ENCODE data around the gene UBE2L3.

DNA sequence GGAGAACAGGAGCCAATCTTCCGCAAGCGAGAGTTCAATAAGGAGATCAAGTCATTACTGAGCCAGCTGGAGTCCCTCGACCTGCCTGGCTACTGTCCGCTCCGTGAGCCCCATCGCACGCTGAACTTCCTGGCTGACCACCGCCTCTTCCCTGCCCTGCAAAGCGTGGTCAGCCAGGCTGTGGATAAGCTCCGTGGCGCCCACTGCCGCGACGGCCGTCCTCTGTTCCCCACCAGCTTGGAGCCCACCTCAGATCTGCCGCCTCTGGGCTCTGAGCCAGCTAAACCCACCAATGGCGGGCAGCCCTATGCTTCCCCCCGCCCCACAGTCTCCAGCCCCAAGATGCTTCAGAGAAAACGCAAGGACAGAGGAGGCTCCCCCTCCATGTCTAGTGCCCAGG, 67.3 kb downstream of the UBE2L3 start:
- TF ChIP-seq POLR2A (IDR thresholded peaks at IDR 0.05): no peak
- TF ChIP-seq, protein P1, sequence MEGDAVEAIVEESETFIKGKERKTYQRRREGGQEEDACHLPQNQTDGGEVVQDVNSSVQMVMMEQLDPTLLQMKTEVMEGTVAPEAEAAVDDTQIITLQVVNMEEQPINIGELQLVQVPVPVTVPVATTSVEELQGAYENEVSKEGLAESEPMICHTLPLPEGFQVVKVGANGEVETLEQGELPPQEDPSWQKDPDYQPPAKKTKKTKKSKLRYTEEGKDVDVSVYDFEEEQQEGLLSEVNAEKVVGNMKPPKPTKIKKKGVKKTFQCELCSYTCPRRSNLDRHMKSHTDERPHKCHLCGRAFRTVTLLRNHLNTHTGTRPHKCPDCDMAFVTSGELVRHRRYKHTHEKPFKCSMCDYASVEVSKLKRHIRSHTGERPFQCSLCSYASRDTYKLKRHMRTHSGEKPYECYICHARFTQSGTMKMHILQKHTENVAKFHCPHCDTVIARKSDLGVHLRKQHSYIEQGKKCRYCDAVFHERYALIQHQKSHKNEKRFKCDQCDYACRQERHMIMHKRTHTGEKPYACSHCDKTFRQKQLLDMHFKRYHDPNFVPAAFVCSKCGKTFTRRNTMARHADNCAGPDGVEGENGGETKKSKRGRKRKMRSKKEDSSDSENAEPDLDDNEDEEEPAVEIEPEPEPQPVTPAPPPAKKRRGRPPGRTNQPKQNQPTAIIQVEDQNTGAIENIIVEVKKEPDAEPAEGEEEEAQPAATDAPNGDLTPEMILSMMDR (IDR thresholded peaks at IDR 0.05): no peak

Data from right lobe of liver (tissue), 4 donors.